Measurements from ENCODE around the gene KREMEN2. TPM values are rescaled to one million over a fixed set of nuclear protein-coding genes. Genes with fewer than 3 reads are reported as not detected.

KREMEN2 gene
- total RNA-seq, 2 donors from 2014 or later: 5.0 to 8.4 TPM

GRCh38 chr16:2954656-2955381 is 9.3 kb upstream of the KREMEN2 start:
- 81 to 90% methylated on average over 3 to 26 of the region's 26 CpGs for WGBS, 2 experiments (ENCODE audit: insufficient coverage in 1 of 2, insufficient read length in 1 of 2)
- no peak overlapping the region for H3K27ac Mint-ChIP-seq
- no peak overlapping the region for H3K9ac ChIP-seq (ENCODE audit: extremely low read depth, low read length, poor library complexity, severe bottlenecking)

GRCh38 chr16:2955438-2955778 is 8.7 kb upstream of the KREMEN2 start:
- Histone ChIP-seq H3K36me3 (ENCODE audit: control insufficient read depth, insufficient read depth, low read length) (no peaks in the 10 kb centered on the region), H3K27me3 (ENCODE audit: control insufficient read depth, insufficient read depth, low read length, poor library complexity, severe bottlenecking) (no peaks in the 10 kb centered on the region), H3K4me1 (ENCODE audit: control insufficient read depth, insufficient read depth, low read length) (peaks cover 8% of the 10 kb centered on the region), H3K9ac (ENCODE audit: extremely low read depth, low read length, poor library complexity, severe bottlenecking) (no peak overlapping the region), H3K9me3 (ENCODE audit: control insufficient read depth, low read length) (no peaks in the 10 kb centered on the region), H3K4me3 (ENCODE audit: low read length) (no peak overlapping the region), H3K27ac (ENCODE audit: low read depth, low read length) (no peak overlapping the region)
- no peak for TF ChIP-seq CTCF (conservative IDR thresholded peaks at IDR 0.05)
- Mint-ChIP-seq H3K27ac (no peak overlapping the region), H3K4me1 (peaks cover 17% of the 10 kb centered on the region), H3K9me3 (no peaks in the 10 kb centered on the region), H3K36me3 (ENCODE audit: low read depth) (no peaks in the 10 kb centered on the region), H3K27me3 (ENCODE audit: insufficient read depth) (no peaks in the 10 kb centered on the region), H3K4me3 (no peak overlapping the region)
- 88 to 97% methylated on average over 6 to 10 of the region's 10 CpGs for whole genome bisulfite sequencing, 2 experiments (ENCODE audit: insufficient coverage in 1 of 2, insufficient read length in 1 of 2)
- no peak for DNase-seq

More at GRCh38 chr16:2954656-2955381, 9.3 kb upstream of the KREMEN2 start:
- TF ChIP-seq CTCF (conservative IDR thresholded peaks at IDR 0.05): no peak
- Histone ChIP-seq H3K4me1 (ENCODE audit: control insufficient read depth, insufficient read depth, low read length) (peaks cover 8% of the 10 kb centered on the region), H3K27me3 (ENCODE audit: control insufficient read depth, insufficient read depth, low read length, poor library complexity, severe bottlenecking) (no peaks in the 10 kb centered on the region), H3K9me3 (ENCODE audit: control insufficient read depth, low read length) (no peaks in the 10 kb centered on the region), H3K36me3 (ENCODE audit: control insufficient read depth, insufficient read depth, low read length) (no peaks in the 10 kb centered on the region), H3K27ac (ENCODE audit: low read depth, low read length) (no peak overlapping the region), H3K4me3 (ENCODE audit: low read length) (no peak overlapping the region)
- Mint-ChIP-seq H3K27me3 (ENCODE audit: insufficient read depth) (no peaks in the 10 kb centered on the region), H3K9me3 (no peaks in the 10 kb centered on the region), H3K36me3 (ENCODE audit: low read depth) (no peaks in the 10 kb centered on the region), H3K4me1 (peaks cover 17% of the 10 kb centered on the region), H3K4me3 (no peak overlapping the region)
- peak; percentile 57 for DNase-seq

GRCh38 chr16:2955779-2956578 is 8.1 kb upstream of the KREMEN2 start:
- H3K27me3 Mint-ChIP-seq (ENCODE audit: insufficient read depth): no peaks in the 10 kb centered on the region
- H3K27ac Mint-ChIP-seq: no peak overlapping the region
- H3K27me3 ChIP-seq (ENCODE audit: control insufficient read depth, insufficient read depth, low read length, poor library complexity, severe bottlenecking): no peaks in the 10 kb centered on the region
- H3K9ac ChIP-seq (ENCODE audit: extremely low read depth, low read length, poor library complexity, severe bottlenecking): no peak overlapping the region
- peak; percentile 76 for DNase-seq
- no peaks in the 10 kb centered on the region for H3K36me3 Mint-ChIP-seq (ENCODE audit: low read depth)
- no peak overlapping the region for H3K27ac ChIP-seq (ENCODE audit: low read depth, low read length)
- H3K36me3 ChIP-seq (ENCODE audit: control insufficient read depth, insufficient read depth, low read length): no peaks in the 10 kb centered on the region
- no peak for TF ChIP-seq CTCF (conservative IDR thresholded peaks at IDR 0.05)
- H3K4me1 ChIP-seq (ENCODE audit: control insufficient read depth, insufficient read depth, low read length): peaks cover 8% of the 10 kb centered on the region
- H3K9me3 Mint-ChIP-seq: no peaks in the 10 kb centered on the region
- H3K4me3 ChIP-seq (ENCODE audit: low read length): no peak overlapping the region
- peaks cover 17% of the 10 kb centered on the region for H3K4me1 Mint-ChIP-seq
- no peak overlapping the region for H3K4me3 Mint-ChIP-seq
- 74 to 88% methylated on average over 6 to 20 of the region's 21 CpGs for WGBS, 2 experiments (ENCODE audit: insufficient coverage in 1 of 2, insufficient read length in 1 of 2)
- no peaks in the 10 kb centered on the region for H3K9me3 ChIP-seq (ENCODE audit: control insufficient read depth, low read length)
